IMR-90 (cell line): ENCODE results near the gene ANTXR1. TPM values are rescaled to one million over a fixed set of nuclear protein-coding genes. Genes with fewer than 3 reads are reported as not detected.

ENCODE experiments used
- ATAC-seq: fragments of 200-7000 bp; cut with Tn5 transposase; 2 replicates; pipeline ENCODE4 v1.9.1; 2020; ENCODE audit warnings: low read depth, mild to moderate bottlenecking, moderate library complexity
- BruUV-seq: library from RNA; stranded (reverse); fragments of 400-500 nt; replicated peaks from 2 replicates; lab custom pipeline; 2021; lab: Mats Ljungman, UMichigan
- CTCF ChIA-PET: fragments of 300-600 bp; formaldehyde crosslinking; extraction: SDS; loops from one replicate; lab custom pipeline; 2021; ENCODE audit warnings: antibody characterized with exemption; lab: Yijun Ruan, JAX
- POLR2A ChIA-PET: fragments of 300-600 bp; sonication (Branson Sonifier 250); formaldehyde crosslinking; loops from one replicate; lab custom pipeline; 2022; ENCODE audit warnings: antibody characterized with exemption; ENCODE audit not compliant: unreplicated experiment; lab: Charles Lee
- DNase-seq: peaks from one replicate; pipeline ENCODE4 v3.0.0; 2013
- H2AFZ ChIP-seq: replicated peaks from 2 replicates; pipeline ENCODE3; 2013; ENCODE audit warnings: low read length, mild to moderate bottlenecking; ENCODE audit not compliant: poor library complexity
- H2AK5ac ChIP-seq: 2 replicates; pipeline ENCODE4 v1.6.1; 2013; ENCODE audit warnings: low read depth, low read length, inconsistent platforms
- H2AK9ac ChIP-seq: replicated peaks from 2 replicates; pipeline ENCODE3; 2013; ENCODE audit warnings: mild to moderate bottlenecking, low read depth, low read length, moderate library complexity; ENCODE audit not compliant: poor library complexity
- H2BK120ac ChIP-seq: 2 replicates; pipeline ENCODE4 v1.6.1; 2013; ENCODE audit warnings: low read depth, low read length, inconsistent platforms
- H2BK15ac ChIP-seq: 3 replicates; pipeline ENCODE4 v1.6.1; 2013; ENCODE audit warnings: low read depth, low read length, inconsistent platforms
- H2BK20ac ChIP-seq: 2 replicates; pipeline ENCODE4 v1.6.1; 2013; ENCODE audit warnings: low read depth, mild to moderate bottlenecking, inconsistent platforms, low read length, moderate library complexity
- H2BK5ac ChIP-seq: 2 replicates; pipeline ENCODE4 v1.6.1; 2013; ENCODE audit warnings: mild to moderate bottlenecking, low read depth, low read length, inconsistent platforms; ENCODE audit not compliant: poor library complexity, severe bottlenecking
- H3K14ac ChIP-seq: replicated peaks from 2 replicates; pipeline ENCODE4 v1.6.1; 2013; ENCODE audit warnings: low read depth, low read length, inconsistent platforms
- H3K18ac ChIP-seq: 2 replicates; pipeline ENCODE4 v1.6.1; 2013; ENCODE audit warnings: low read depth, low read length, control low read depth
- H3K23ac ChIP-seq: 2 replicates; pipeline ENCODE4 v1.6.1; 2013; ENCODE audit warnings: low read depth, low read length, inconsistent platforms
- H3K27ac ChIP-seq: 2 replicates; pipeline ENCODE4 v1.5.1; 2013; ENCODE audit warnings: mild to moderate bottlenecking, control low read depth, low read length; ENCODE audit not compliant: insufficient read depth
- H3K27me3 ChIP-seq: 2 replicates; pipeline ENCODE4 v1.6.1; 2013; ENCODE audit warnings: low read length; ENCODE audit not compliant: control insufficient read depth, insufficient read depth
- H3K36me3 ChIP-seq: 2 replicates; pipeline ENCODE4 v1.6.1; 2013; ENCODE audit warnings: low read length, mixed read lengths; ENCODE audit not compliant: control insufficient read depth, insufficient read depth
- H3K4ac ChIP-seq: 2 replicates; pipeline ENCODE4 v1.6.1; 2013; ENCODE audit warnings: low read depth, low read length, inconsistent platforms
- H3K4me1 ChIP-seq: 2 replicates; pipeline ENCODE4 v1.6.1; 2013; ENCODE audit warnings: low read length, mixed read lengths; ENCODE audit not compliant: control insufficient read depth, insufficient read depth
- H3K4me2 ChIP-seq: 2 replicates; pipeline ENCODE4 v1.6.1; 2013; ENCODE audit warnings: low read depth, mild to moderate bottlenecking, control low read depth, low read length, moderate library complexity
- H3K4me3 ChIP-seq: 2 replicates; pipeline ENCODE4 v1.5.1; 2013; ENCODE audit warnings: low read depth, mild to moderate bottlenecking, control low read depth, low read length, moderate library complexity; ENCODE audit not compliant: insufficient read depth
- H3K56ac ChIP-seq: 2 replicates; pipeline ENCODE4 v1.6.1; 2013; ENCODE audit warnings: low read length, inconsistent platforms; ENCODE audit not compliant: insufficient read depth; ENCODE audit errors: extremely low read depth
- H3K79me1 ChIP-seq, 2 experiments: 2 replicates each; pipeline ENCODE4 v1.6.1; 2013; ENCODE audit warnings: low read length in 2 of 2, inconsistent platforms in 1 of 2, low read depth in 1 of 2
- H3K9ac ChIP-seq: 2 replicates; pipeline ENCODE4 v1.6.1; 2013; ENCODE audit warnings: low read depth, low read length, control low read depth
- H3K9me1 ChIP-seq: 2 replicates; pipeline ENCODE4 v1.6.1; 2013; ENCODE audit warnings: low read length, inconsistent platforms; ENCODE audit not compliant: insufficient read depth
- H3K9me3 ChIP-seq: 2 replicates; pipeline ENCODE4 v1.6.1; 2013; ENCODE audit warnings: low read length; ENCODE audit not compliant: control insufficient read depth, insufficient read depth
- H4K20me1 ChIP-seq: 2 replicates; pipeline ENCODE4 v1.6.1; 2013; ENCODE audit warnings: low read length, inconsistent platforms; ENCODE audit not compliant: insufficient read depth
- H4K5ac ChIP-seq: 2 replicates; pipeline ENCODE4 v1.6.1; 2013; ENCODE audit warnings: mild to moderate bottlenecking, low read depth, low read length, control low read depth
- H4K8ac ChIP-seq, 2 experiments: 2 replicates each; pipeline ENCODE4 v1.6.1; 2013; ENCODE audit warnings: low read depth in 2 of 2, low read length in 2 of 2, control low read depth in 1 of 2, inconsistent platforms in 1 of 2
- H4K91ac ChIP-seq: 2 replicates; pipeline ENCODE4 v1.6.1; 2013; ENCODE audit warnings: low read depth, low read length, inconsistent platforms; ENCODE audit not compliant: insufficient read depth
- CEBPB ChIP-seq: IDR thresholded peaks from 2 replicates; pipeline ENCODE4 v1.6.1; 2012; ENCODE audit warnings: low read depth, low read length, improper control_type of control experiment
- CHD1 ChIP-seq: IDR thresholded peaks from 2 replicates; pipeline ENCODE4 v1.6.1; 2012; ENCODE audit warnings: low read depth, low read length, improper control_type of control experiment
- CTCF ChIP-seq: conservative IDR thresholded peaks from 2 replicates; pipeline ENCODE4 v1.5.1; 2012; ENCODE audit warnings: mild to moderate bottlenecking, low read depth, low read length, improper control_type of control experiment
- ELK1 ChIP-seq: fragments of 150-350 bp; IDR thresholded peaks from 2 replicates; pipeline ENCODE4 v1.6.1; 2016; ENCODE audit warnings: low read depth, mild to moderate bottlenecking, low read length, moderate library complexity, borderline replicate concordance
- FOS ChIP-seq: fragments of 150-350 bp; IDR thresholded peaks from 2 replicates; pipeline ENCODE4 v1.6.1; 2016; ENCODE audit warnings: low read depth, low read length
- MAFK ChIP-seq: IDR thresholded peaks from 2 replicates; pipeline ENCODE4 v1.6.1; 2012; ENCODE audit warnings: low read depth, low read length, improper control_type of control experiment
- MAZ ChIP-seq: IDR thresholded peaks from 2 replicates; pipeline ENCODE4 v1.6.1; 2012; ENCODE audit warnings: low read depth, mild to moderate bottlenecking, low read length, improper control_type of control experiment, moderate library complexity, borderline replicate concordance
- MXI1 ChIP-seq: IDR thresholded peaks from 2 replicates; pipeline ENCODE4 v1.6.1; 2012; ENCODE audit warnings: low read depth, mild to moderate bottlenecking, low read length, moderate library complexity, borderline replicate concordance
- NFE2L2 ChIP-seq: fragments of 150-350 bp; IDR thresholded peaks from 2 replicates; pipeline ENCODE4 v1.6.1; 2016; ENCODE audit warnings: low read depth, mild to moderate bottlenecking, low read length
- POLR2A ChIP-seq: IDR thresholded peaks from 2 replicates; pipeline ENCODE4 v1.6.1; 2012; ENCODE audit warnings: mild to moderate bottlenecking, low read depth, low read length
- RAD21 ChIP-seq: IDR thresholded peaks from 2 replicates; pipeline ENCODE4 v1.6.1; 2012; ENCODE audit warnings: low read length, improper control_type of control experiment
- RCOR1 ChIP-seq: IDR thresholded peaks from 2 replicates; pipeline ENCODE4 v1.6.1; 2012; ENCODE audit warnings: mild to moderate bottlenecking, low read length, improper control_type of control experiment; ENCODE audit not compliant: insufficient replicate concordance
- RFX5 ChIP-seq: IDR thresholded peaks from 2 replicates; pipeline ENCODE4 v1.8.0; 2012; ENCODE audit warnings: low read depth, mild to moderate bottlenecking, low read length, moderate library complexity
- SMC3 ChIP-seq: fragments of 150-350 bp; IDR thresholded peaks from 2 replicates; pipeline ENCODE4 v1.6.1; 2016; ENCODE audit warnings: low read depth, mild to moderate bottlenecking, antibody characterized with exemption, low read length, moderate library complexity
- WGBS, 2 experiments: methylation state at CpG; one replicate each; pipeline versions ENCODE4 v1.1.5 to v1.1.7; 2013; ENCODE audit warnings: missing lambda C conversion rate in 2 of 2; ENCODE audit not compliant: insufficient read length in 1 of 2; ENCODE audit errors: extremely low coverage in 2 of 2; 5-methylcytosine and 5-hydroxymethylcytosine counted together
- dilution Hi-C: fragments of 300-500 bp; cut with HindIII; formaldehyde crosslinking; loops from one replicate; pipeline ENCODE4 v1.14.3; 2018; ENCODE audit warnings: low sequenced_read_pairs; ENCODE audit not compliant: unreplicated experiment
- in situ Hi-C: fragments of 300-500 bp; cut with MboI; formaldehyde crosslinking; loops from 3 replicates; pipeline ENCODE4 v1.14.3; 2019; ENCODE audit warnings: low sequenced_read_pairs, inconsistent platforms, mixed read lengths
- intact Hi-C: fragments of 100-400 bp; cut with micrococcal nuclease; formaldehyde crosslinking; loops from 2 replicates; pipeline ENCODE4 v1.10.0; 2022
- polyA plus RNA-seq, 3 experiments: library from polyadenylated mRNA; depleted of rRNA; stranded (reverse); fragments of >200 nt; gene quantifications; 2 replicates each; pipeline ENCODE4 v1.2.3, GENCODE V29; 2012; ENCODE audit warnings: low replicate concordance in 1 of 3
- total RNA-seq: library from RNA; depleted of rRNA; stranded (reverse); fragments of >200 nt; gene quantifications from 2 replicates; pipeline ENCODE4 v1.2.3, GENCODE V29; 2012
- TF ChIP-seq, protein P1 (sequence below): fragments of 150-350 bp; IDR thresholded peaks from 2 replicates; pipeline ENCODE4 v1.6.1; 2017; ENCODE audit warnings: mild to moderate bottlenecking, antibody characterized with exemption, low read length, low read depth

The ANTXR1 gene
- total and polyA plus RNA-seq, 2 of the 4 experiments (the other 2 are of a cell fraction) = 27.2 to 36.9 TPM

DNA sequence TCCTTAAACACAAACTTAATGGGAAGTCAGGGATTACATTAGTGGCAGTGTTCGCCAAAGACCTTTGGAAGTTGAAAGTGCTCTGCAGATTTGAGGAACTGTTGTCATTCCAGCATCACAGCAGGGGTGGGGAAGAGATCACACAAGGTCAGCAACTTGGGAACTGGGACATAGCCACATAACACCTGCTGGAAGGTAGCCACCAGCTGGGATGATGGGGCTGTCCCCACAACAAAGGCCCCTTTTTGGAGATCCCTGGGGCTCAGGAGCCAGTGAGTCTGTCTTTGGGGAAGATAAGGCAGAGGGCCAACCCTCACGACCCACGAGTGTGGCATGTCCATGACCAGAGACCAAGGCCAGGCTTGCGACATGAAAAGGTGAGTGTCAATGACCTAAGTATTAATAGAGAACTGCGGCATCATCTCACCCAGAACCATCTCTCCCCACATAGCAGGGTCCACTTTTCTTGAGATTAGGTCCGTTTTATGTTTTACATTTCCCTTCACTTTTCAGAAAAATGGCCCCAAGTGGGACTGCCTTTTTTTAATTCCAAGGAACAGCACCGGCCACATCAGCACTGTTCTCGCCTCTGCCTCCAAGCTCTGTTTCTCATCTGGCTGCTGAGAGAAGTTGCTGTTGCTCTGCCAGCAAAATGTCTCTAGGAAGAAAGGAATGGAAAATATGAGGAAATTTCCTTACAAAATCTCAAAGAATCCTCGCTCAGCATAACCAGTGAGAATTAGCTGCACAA is 267.1 kb downstream of the ANTXR1 start:
- CTCF ChIA-PET = no interaction called here
- H2AFZ ChIP-seq = no peak overlapping the region
- peaks cover 6% of the 10 kb centered on the region for H3K9me1 ChIP-seq
- POLR2A ChIA-PET = no interaction called here
- H2BK5ac ChIP-seq = no peak overlapping the region
- dilution Hi-C loops (no loop called here), in situ Hi-C loops (no loop called here), intact Hi-C loops (no loop called here)
- H2BK15ac ChIP-seq = no peak overlapping the region
- H3K14ac ChIP-seq = no peak overlapping the region
- H3K9ac ChIP-seq = no peak overlapping the region
- peak overlapping the region; percentile 2; the same call in 1 of the 2 replicates for H2AK5ac ChIP-seq
- DNase-seq (no peak), ATAC-seq (no peak)
- H2AK9ac ChIP-seq = no peak overlapping the region
- H3K4me1 ChIP-seq = peaks cover 2% of the 10 kb centered on the region; the same call in 1 of the 2 replicates
- H3K27me3 ChIP-seq = no peaks in the 10 kb centered on the region
- BruUV-seq = no TSS peak
- peak overlapping the region; percentile 31; the same call in 1 of the 2 replicates for H4K5ac ChIP-seq
- H3K4ac ChIP-seq = no peak overlapping the region
- no peak overlapping the region for H3K4me3 ChIP-seq
- H3K18ac ChIP-seq = no peak overlapping the region; the same call in 1 of the 2 replicates
- peak overlapping the region; percentile 36; the same call in 1 of the 2 replicates for H2BK20ac ChIP-seq
- H3K23ac ChIP-seq = no peak overlapping the region
- H3K4me2 ChIP-seq = no peak overlapping the region
- H3K27ac ChIP-seq = no peak overlapping the region
- no peak overlapping the region for H4K91ac ChIP-seq
- no peak overlapping the region; a peak in 1 of 4 replicates for H4K8ac ChIP-seq
- no peaks in the 10 kb centered on the region for H3K9me3 ChIP-seq
- WGBS, 2 experiments = 86% methylated on average over 1 of the region's 9 CpGs; no CpG with 5 or more reads in 1 of the 2 experiments
- H3K36me3 ChIP-seq = no peaks in the 10 kb centered on the region
- H3K79me1 ChIP-seq = no peaks in the 10 kb centered on the region
- H2BK120ac ChIP-seq = no peak overlapping the region
- no peaks in the 10 kb centered on the region for H4K20me1 ChIP-seq
- H3K56ac ChIP-seq = no peak overlapping the region
- TF ChIP-seq ELK1 (no peak), NFE2L2 (no peak), MAZ (no peak), MAFK (no peak), CTCF (no peak), SMC3 (no peak), RCOR1 (no peak), MXI1 (no peak), RAD21 (no peak), RFX5 (no peak), CHD1 (no peak), FOS (no peak), CEBPB (no peak), POLR2A (no peak)
- TF ChIP-seq, protein P1, sequence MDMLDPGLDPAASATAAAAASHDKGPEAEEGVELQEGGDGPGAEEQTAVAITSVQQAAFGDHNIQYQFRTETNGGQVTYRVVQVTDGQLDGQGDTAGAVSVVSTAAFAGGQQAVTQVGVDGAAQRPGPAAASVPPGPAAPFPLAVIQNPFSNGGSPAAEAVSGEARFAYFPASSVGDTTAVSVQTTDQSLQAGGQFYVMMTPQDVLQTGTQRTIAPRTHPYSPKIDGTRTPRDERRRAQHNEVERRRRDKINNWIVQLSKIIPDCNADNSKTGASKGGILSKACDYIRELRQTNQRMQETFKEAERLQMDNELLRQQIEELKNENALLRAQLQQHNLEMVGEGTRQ = no peak
